ENCODE results near the gene CD19.

GRCh38 chr16:28980929-28981328, 49.2 kb downstream of the CD19 start:
- TF ChIP-seq POLR2AphosphoS5 (IDR thresholded peaks at IDR 0.05; ENCODE audit: low read depth, low read length) = no peak
- TF ChIP-seq REST (IDR thresholded peaks at IDR 0.05; ENCODE audit: insufficient read depth in 1 of 2, low read depth in 2 of 2, low read length in 2 of 2) = no peak
- TF ChIP-seq SIN3A (IDR thresholded peaks at IDR 0.05; ENCODE audit: borderline replicate concordance, insufficient read depth, low read length) = no peak
- TF ChIP-seq TAF1 (IDR thresholded peaks at IDR 0.05; ENCODE audit: borderline replicate concordance, insufficient read depth, low read length) = no peak
- TF ChIP-seq FOXP2 (optimal IDR thresholded peaks at IDR 0.05; ENCODE audit: borderline replicate concordance, extremely low read depth, extremely low read length, insufficient read depth) = no peak
